ENCODE measurements around the gene TFF1.

The TFF1 gene

DNA sequence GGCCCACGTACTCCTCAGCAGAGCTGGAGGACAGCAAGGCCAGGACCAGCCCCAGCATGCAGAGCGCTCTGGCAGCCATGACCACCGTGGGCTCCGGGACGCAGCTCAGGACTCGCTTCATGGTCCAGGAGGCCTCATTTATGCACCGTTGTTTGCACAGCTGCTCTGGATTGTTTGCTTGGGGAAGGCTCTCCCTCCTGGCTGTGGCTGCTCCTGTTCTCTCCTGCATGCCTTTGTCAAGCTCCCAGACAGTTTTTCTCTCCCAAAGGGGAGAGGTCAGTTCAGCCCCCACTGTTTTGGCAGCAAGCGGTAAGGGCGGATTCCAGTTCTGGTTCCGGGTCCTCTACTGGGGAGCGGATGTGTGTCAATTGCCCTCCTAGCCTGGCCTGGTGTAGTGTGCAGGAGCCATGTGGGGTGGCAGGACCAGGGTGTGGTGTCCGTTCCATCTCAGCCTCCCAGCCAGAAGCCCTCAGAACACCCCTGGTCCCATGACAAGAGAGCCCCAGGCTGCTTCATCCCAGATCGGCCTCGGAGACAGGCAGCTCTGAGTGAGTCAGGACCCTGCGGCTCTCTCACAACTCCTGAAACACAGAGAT, 50.9 kb downstream of the TFF1 start, which contains the start of gene TFF3:
Gene TFF3 (minus strand): TSS at position 114 of the 596 bp plus-strand sequence. CDS start 35 bp downstream, at position 79.
- no peak for DNase-seq

DNA sequence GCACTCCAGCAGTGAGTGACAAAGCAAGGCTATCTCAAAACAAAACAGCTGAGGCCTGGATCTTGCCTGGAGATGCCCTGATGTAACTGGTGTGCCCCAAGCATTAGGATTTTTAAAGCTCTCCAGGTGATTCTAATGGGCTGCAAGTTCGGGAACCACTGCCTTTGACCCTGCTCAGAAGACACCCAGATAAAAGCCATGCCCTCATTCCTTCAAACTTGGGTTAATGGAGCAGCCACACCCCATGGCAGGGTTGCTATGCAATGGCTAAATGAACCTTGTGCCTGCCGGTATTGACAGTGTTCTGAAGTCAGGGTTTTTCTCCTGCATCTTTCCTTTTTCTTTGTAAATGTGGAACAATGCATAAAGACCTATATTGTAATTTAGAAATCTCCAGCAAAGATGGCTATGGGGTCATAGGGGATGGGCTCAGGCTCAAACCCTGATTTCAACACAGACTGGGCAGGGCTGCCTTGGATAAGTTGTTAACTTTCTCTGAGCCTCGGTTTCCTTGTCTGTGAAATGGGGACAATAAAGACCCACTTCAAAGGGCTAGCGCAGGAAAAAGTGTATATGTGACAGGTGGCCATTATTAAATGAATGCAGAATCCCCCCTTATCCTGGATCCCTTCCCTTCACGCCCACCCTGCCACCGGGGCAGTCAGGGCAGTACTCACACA, 51.6 kb downstream of the TFF1 start:
- DNase-seq: no peak

DNA sequence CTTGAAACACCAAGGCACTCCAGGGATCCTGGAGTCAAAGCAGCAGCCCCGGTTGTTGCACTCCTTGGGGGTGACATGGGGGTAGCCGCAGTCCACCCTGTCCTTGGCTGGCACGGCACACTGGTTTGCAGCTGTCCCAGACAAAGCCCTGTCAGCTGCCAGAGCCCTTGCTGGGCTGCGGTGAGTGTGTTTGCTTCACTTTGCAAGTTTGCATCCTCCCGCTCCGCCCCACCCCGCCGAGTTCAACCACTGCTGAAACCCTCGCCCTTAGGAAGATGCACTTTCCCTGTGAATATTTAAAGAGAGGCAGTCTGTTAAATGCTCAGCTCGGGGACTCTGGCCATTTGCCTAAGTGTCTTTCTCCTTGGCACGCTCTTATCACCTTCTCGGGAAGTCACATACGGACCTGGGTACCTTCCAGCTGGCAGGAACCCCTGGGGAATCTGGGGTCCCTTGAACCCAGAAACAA, 52.8 kb downstream of the TFF1 start:
- DNase-seq: no peak

DNA sequence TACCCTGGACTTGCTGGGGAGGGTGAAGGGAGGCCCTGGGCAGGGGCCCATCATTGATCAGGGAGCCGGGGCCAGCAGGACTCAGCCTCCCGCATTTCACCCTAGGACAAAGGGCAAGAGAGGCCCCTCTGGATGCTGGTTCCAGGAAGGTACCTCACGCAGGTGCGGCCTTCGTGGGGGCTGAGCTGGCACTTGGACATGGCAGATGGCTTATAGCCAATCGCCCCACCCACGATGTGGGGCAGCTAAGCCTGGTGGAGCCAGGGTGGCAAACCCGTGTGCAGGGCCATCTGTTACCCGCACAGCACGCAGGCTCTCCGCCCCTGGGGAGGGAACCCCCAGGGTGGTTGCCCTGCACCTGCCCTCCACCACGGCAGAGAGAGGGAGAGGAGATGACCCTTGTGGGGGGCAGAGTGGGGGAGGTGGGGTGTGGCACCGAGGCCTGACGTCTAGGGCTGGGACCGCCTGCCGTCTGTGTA, 53.7 kb downstream of the TFF1 start:
- no peak for DNase-seq
